Fibroblast of skin of left quadriceps (primary cell): ENCODE results near the gene SLC10A7.
A peak's percentile ranks its signal among the peaks of the same experiment; 100 is the strongest.

Experiments
- DNase-seq, 2 experiments: peaks; one replicate each; pipeline ENCODE4 v3.0.0-alpha.2; 2013; ENCODE audit warnings: low read depth in 2 of 2

The SLC10A7 gene

DNA sequence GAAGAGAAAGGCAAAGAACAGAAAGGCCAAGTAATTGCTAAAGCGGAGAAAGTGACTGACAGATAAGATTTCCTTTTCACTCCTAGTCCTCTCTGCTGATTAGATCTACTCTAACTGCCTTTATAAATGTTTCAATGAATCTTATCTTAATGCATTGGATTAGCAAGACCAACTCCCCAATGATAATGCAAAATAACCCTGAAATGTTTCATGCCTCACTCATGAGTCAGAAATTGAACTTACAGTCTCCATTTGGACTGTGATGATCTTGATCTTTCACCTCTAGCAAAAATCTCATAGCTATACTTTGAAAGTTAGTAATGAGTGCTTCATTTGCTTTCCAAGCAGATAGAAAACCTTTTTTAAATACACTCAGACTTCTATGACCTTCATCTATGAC, 26.5 kb downstream of the SLC10A7 start:
- DNase-seq: no peak

DNA sequence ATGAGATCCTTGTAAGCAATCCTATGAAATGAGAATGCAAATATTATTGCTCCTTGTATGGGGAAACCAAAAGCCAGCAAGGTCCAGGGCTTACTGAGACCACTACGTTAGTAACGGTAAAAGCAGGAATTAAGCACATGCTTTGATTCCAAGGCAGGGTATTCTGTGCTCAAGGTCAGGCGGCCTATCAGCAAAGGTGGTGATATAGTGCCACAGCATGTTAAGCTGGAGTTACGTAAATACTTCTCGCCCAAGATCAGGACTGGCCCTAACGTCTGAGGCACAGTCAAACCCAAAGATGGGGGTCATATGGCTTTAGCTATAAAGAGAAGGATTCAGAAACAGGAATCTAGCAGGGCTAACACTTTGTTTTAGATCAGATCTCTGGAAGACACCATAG, 27.6 kb downstream of the SLC10A7 start:
- DNase-seq: no peak

DNA sequence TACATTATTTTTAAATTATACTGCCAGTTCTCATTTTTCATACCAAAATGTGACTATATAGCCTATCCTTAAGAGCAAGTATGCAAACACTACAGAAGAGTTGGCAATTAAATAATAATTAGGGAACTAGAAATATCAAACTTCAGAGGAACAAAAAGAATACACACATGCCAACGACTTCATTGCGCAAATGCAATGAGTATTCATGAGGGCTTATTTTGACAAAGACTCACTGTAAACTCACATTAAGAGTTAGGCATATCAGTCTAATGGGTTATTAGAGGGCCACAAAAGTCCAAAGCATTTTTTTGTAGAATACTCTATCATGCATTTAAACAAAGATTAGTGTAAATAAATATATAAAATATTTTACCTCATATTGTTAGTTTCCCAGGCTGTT, 31.6 kb downstream of the SLC10A7 start:
- DNase-seq: no peak

DNA sequence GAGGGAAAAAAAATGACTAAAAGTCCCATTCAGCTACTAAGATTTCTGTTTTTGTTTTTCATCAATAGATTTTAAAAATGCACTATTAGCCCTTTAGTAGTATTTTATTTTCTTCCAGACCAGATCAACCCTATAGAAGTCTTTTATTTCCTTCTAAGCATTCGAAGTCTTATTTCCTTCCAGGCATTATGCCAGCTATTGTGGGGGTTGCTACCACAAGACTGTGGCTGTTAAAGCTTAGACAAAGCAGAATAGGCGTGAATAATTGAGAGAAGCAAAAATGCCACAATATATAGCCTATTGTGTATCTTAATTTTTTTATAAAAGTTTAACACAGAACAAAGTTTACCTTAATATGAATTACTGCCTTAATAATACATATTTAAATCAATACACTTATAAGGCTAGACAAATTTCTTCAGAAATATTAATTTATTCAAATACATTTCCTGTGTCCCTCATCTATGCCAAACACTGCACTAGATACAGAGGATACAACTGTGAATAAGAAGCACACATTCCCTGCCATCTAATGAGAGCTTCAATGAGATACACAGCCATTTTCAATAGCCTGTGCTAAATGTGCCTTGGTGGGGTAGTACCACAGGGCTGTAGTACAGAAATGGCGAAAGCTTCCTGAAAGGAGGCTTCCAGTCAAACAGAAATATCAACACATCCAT, 33.1 kb downstream of the SLC10A7 start:
- peak; percentile 12 for DNase-seq

DNA sequence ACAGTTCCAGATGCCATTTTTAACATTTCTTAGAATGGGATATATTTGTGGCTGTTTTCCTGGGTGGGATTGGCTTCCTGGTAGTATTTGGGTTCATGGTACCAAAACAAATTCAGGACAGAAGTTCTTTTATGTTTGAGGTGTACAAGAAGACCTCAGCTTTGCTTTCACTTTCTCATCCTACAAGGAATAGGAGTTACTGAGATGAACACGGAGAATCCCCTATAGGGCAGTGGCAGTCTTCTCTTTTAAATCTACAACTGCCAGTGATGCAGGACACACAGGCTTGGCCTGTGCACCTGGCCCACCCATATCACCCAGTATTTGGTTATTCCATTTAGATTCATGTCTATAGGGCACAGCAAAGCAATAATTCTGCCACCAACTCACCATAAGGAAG, 35.2 kb downstream of the SLC10A7 start:
- no peak for DNase-seq

DNA sequence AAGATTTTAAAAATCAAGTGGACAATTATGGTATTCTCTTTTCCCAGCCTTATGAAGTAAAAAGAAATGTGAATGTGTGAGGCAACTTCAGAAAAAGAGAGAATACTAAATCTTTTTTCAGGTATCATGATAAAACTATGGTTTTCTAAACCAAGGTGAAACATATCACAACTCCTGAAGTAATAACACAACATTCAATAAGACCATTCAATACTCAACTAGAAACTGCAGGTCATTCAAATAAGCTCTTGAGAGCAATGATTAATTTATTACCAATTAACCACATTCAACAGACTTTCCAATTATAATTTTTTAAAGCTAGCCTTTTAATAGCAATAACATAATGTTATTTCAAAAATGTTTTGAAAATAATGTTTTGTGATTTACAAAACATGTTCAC, 35.8 kb downstream of the SLC10A7 start:
- DNase-seq: no peak

DNA sequence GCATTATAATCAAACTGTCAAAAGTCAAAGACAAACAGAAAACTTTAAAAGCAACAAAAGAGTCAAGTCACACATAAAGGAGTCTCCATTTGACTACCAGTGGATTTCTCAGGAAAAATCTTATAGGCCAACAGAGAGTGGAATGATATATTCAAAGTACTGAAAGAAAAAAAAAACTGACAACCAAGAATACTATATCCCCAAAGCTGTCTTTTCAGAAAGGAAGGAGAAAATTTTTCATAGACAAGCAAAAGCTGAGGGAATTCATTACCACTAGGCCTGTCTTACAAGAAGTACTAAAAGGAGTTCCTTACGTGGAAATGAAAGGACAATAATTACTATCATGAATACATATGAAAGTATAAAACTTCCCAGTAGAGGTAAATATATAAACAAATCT, 39.0 kb downstream of the SLC10A7 start:
- no peak for DNase-seq

DNA sequence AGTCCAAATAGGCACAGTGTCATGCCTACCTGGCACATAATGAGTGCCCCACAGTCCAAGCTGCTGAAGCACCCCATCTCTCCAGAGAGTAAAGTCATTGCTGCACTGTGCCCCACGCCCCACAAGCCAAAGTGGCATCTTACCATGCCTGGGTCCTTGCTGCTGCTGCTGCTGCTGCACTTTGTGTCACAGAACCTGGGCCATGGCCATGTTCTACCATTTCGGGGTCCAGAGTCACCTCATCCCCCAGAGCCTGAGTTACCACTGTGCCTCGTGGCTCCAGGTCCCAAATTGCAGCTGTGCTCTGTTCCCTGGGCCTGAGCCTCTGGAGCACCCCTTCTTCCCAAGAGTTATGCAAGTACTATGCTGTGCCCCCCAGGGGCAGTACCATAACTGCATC, 40.5 kb downstream of the SLC10A7 start:
- no peak for DNase-seq

DNA sequence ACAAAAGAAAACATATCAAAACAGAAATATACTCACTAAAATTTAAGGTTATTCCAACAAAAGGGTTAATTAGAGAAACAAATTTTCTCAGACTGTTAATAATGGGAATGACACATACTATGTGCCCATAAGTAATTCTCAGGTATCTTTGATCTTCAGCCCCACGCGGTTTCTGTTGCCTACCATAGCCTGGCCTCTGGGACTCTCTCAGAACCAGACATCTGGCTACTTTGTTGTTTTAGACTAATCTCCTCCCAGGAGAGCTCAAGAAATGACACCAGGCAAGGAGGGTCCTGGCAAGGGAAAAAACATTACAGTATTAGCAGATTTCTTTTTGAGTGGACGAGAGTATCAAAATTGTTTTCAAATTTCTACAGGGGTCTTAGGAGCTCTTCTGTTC, 43.7 kb downstream of the SLC10A7 start:
- no peak for DNase-seq

DNA sequence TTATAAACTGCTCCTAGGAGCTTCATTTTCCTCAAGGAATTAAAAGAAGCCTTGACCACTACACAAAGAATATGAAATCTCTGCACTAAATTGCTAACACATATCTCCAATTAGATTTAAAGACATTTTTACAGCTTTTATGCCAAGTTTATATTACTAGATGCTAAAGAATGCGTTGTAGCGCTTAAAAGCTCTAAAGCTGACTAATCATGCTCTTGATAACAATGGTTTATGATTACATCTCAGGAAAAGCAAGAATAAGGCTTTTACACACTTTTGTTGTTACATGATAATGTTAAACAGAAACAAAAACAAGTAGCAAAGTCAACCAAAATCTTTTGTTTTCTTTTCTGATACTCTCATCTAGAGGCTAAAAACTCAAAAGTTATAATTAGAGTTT, 44.7 kb downstream of the SLC10A7 start:
- peak in 1 of 2 experiments; percentile 18 for DNase-seq

DNA sequence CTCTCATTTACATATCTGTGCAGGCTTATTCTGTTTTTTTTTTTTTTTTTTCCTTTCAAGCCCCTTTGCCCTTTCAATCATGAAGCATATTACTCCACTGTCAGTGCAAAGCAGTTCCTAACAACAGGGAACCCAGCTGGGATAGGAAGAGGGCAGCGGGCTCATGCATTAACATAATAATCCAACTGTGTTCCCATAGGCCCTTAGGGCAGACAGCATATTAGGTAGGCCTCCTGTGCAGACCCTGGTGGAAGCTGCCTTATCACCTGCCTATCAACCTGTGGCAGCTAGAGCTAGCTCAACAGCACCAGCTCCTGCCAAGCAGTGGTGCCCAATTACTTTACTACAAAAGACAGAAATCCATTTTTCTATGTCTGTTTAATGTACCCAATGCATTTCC, 49.3 kb downstream of the SLC10A7 start:
- DNase-seq: no peak

DNA sequence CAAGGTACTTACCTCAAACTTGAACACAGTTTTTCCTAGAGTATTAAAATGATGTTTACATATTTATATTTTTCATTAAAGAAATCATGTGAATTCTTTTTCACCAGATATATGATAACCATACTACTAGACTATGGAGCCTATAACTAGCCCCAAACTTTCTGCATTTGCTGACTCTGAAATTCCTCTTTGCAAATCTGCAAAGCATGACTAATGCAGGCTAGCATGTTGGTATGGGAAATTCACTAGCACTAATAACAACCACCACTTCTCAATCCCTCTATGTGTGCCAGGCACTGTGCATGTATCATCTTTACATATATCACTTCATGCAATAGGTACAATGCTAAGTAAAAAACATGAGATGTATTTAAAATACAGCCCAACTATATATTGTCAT, 51.1 kb downstream of the SLC10A7 start:
- DNase-seq: no peak

DNA sequence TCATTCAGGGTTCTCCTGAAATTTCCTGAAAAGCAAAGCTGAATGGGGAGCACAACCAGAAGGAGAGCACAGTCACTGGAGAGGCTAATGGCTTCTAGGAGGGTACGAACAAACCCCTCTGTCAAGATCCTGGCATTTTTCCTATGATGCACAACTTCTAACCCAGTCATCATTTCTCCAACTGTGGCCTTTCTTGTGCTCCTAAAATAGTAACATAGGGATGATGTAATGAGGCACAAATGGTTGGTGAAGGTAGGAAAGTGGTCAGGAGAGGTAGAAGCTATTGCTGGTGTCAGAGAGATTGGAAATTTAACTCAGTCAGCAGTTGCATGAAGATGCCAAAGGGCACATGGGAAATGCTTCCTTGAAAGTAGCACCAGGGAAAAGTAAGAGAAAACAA, 52.7 kb downstream of the SLC10A7 start:
- no peak for DNase-seq

DNA sequence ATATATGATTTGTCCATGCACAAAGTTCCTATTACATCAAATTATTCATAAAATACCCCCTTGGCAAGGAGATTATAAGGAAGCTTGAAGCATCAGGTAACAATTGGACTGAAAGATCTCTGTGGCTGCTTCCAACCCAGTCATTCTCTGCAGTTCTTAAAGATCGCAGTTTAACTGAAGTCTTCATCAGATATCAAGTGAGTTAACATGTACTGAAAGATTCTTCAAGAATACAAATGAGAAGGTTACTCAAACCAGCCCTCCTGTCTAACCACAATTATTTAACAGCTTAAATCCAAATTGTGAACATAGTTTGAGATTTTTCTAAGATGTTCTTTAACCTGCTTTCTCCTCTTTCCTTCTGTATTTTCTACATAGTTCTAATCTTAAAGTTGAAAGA, 56.1 kb downstream of the SLC10A7 start:
- DNase-seq: no peak

DNA sequence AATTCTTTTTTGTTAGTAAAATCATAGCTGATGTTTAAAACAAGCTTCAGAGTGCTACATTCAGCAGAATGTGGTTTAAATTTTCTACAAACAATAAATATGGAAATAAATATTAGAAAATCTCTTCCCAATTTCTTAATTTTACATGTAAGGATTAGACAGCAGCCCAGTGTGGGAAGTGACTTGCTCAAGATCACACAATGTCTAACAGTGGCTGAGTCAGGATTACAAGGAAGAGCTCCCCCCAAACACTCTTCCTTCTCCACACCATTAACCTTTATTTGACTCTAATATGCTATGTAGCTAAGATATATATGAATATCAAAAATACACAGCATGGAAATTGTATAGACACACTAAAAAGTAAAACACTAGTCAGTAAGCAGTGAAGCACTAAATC, 59.5 kb downstream of the SLC10A7 start:
- DNase-seq: no peak

DNA sequence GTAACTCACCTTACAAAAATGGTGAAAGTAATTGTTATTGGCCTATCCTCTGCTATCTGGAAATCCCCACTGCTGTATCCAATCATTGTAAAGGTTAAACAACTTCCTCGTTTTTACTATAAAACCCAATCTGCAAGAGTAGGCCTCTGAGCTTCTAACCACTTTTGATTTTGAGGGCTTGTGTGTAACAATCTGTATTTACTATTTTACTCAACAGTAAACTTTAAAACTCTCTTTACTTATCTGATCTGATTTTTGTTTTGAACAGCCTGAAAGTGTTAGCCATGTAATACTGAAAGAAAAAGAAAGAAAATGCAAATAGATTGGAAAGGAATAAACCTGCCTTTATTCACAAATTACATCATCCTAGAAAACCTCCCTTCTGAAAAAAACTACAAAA, 63.1 kb downstream of the SLC10A7 start:
- DNase-seq: no peak

DNA sequence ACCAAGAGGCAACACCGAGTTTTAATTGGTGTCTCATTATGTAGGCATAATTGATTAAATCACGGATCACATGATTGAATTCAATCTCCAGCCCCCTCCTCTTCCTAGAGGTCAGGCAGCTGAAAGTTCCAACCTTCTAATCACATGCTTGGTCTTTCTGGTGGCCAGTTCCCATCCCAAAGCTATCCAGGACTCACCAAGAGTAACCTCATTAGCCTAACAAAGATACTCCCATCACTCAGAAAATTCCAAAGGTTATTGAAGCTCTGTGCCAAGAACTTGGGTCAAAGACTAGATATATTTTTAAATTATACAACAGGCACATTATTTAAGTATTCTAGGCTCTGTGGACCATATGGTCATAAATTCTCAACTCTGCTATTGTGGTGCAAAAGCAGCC, 65.1 kb downstream of the SLC10A7 start:
- no peak for DNase-seq

DNA sequence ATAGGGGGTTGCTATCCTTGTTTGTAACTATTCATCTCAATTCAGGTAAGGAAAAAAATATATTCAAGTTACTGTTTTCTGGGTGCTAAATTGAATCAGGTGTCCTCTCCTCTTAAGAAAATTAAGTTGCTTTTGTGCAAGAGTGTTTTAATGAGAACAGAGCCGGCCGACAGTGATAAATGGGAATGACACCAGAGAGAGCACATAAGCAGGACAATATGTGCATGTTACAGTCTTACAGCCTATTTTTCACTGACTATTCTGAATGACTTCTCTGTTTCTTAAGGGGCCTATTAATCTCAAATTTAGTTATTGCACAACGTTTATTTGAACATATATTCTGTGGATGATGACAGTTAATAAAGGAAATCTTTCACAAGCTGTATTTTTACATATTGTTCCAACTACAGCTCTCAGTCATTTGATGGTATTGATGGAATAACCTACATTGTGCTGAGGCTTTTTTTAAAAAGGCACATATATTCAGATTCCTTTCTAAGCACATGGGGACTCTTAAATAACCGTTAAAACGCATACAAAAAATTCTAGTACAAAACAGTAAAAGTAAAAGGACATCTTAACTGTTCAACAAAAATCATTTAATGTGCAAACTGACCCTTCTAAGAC, 68.4 kb downstream of the SLC10A7 start:
- DNase-seq: peak in 1 of 2 experiments; percentile 11

DNA sequence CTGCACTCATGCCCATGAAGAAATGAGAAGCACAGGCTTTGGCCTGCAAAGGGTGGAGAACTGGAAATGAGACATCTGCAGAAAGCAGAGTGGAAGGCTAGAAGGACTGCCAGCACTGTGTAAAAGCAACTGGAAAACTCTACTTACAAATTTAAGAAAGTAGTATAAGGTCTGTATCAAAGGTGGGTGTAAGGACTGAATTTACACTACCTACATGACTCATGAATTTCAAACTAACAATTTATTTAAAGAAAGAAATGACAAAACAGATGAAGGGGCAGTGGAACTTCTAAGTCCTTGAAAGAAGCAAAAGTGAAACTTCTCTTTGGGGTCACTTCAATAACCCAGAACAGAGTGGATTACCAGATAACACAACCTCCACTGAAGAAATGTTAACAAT, 71.2 kb downstream of the SLC10A7 start:
- DNase-seq: no peak

DNA sequence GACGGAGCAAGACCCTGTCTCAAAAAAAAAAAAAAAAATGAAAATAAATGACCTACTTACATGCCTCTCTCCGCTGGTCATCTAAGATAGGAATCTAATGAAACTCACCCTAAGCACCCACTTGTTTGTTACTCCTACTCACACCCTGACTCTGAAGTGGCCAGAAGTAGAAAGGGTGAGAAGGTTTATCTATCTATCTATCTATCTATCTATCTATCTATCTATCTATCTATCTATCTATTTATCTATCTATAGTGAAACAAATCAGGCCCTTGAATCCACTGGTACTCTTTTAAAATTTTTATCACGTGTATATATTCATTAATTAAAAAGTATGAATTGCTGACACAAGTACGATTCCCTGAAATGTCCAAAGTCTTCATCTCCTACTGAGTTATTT, 75.2 kb downstream of the SLC10A7 start:
- DNase-seq: no peak

DNA sequence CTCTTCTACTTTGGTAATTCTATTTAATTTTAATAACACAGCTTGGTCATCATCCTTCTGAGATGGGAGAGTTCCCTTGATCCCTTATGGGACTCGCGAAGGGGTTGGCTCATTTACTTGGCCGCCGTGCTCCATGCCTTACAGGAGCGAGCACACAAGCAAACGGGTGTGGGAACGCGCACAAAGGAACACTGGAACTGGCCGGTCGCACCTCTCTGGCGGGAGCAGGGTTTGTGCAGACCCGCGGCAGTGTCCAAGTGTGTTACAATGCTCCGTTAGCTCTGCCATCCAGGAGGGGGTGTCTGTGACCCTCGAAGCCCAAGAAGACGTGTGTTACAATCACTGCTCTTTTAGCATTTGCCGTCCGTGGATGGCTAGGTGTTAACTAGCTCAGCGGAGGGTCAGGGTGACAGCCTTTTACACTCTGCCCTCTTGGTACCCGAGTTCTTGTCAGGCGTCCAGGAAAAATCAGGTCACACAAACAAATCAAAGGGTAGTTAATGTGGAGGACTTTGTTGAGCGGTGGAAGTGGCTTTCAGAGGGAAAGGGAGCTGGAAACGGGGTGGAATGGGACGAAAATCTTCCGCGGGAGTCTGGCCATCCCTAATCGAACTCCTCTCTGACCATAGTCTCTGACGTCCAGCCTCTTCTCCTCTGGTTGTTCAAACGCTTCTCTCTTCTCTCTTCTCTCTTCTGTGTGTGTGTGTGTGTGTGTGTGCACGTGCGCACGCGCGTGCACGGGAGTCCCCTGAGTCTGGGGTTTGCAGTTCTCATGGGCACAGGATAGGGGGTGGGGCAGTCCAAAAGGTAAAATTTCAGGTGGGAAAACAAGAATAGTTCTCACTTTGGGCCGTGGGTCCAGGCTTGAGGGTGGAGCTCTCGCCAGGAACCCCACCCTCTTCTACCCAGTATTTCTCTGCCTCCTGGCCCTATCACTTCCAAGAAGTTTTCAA, 76.3 kb downstream of the SLC10A7 start:
- no peak for DNase-seq

DNA sequence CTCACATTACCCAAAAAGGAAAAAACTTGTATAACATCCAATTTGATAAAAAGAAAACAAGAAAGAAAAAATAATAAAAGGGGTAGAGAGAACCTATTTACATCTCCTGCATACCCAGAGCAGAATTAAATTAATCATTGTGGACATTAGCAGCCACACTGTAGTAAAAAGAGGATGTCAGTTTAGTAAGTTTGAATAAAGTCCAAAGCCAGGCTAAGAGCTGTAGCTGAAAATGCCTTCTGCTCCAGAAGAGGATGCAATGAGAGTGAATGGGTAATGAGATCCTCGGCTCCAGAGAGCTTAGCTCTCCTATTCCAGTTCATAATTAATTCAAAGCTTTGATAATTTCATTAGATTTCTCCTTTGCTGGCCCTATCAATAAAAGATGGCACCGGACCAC, 78.2 kb downstream of the SLC10A7 start:
- DNase-seq: no peak

DNA sequence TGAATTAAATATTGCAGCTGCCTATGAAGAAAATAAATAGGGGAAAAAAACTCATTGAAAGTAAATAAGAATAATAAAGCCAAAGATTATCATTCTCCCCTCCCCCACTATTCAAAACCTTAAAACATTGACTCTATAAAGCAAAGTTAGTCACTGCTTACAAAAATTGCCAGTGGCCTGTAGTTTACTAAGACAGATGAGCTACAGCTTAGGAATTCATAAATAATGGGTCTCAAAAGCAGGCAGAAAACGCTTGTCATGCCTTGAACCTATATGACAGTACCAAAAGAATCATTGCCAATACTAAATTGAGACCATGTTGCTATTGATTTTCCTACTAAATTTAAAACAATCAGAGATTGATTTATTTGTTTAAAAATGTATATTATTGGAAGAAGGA, 78.9 kb downstream of the SLC10A7 start:
- DNase-seq: peak; percentile 14 to 15
